ENCODE results near the gene PUM2. TPM values are rescaled to one million over a fixed set of nuclear protein-coding genes. Genes with fewer than 3 reads are reported as not detected.

Gene PUM2
- total and polyA plus RNA-seq, 2 of the 13 experiments (the other 11 are each of a cell fraction or from before 2014, with no cell fraction given) = 69.6 to 69.8 TPM

- TF ChIP-seq, protein P1, sequence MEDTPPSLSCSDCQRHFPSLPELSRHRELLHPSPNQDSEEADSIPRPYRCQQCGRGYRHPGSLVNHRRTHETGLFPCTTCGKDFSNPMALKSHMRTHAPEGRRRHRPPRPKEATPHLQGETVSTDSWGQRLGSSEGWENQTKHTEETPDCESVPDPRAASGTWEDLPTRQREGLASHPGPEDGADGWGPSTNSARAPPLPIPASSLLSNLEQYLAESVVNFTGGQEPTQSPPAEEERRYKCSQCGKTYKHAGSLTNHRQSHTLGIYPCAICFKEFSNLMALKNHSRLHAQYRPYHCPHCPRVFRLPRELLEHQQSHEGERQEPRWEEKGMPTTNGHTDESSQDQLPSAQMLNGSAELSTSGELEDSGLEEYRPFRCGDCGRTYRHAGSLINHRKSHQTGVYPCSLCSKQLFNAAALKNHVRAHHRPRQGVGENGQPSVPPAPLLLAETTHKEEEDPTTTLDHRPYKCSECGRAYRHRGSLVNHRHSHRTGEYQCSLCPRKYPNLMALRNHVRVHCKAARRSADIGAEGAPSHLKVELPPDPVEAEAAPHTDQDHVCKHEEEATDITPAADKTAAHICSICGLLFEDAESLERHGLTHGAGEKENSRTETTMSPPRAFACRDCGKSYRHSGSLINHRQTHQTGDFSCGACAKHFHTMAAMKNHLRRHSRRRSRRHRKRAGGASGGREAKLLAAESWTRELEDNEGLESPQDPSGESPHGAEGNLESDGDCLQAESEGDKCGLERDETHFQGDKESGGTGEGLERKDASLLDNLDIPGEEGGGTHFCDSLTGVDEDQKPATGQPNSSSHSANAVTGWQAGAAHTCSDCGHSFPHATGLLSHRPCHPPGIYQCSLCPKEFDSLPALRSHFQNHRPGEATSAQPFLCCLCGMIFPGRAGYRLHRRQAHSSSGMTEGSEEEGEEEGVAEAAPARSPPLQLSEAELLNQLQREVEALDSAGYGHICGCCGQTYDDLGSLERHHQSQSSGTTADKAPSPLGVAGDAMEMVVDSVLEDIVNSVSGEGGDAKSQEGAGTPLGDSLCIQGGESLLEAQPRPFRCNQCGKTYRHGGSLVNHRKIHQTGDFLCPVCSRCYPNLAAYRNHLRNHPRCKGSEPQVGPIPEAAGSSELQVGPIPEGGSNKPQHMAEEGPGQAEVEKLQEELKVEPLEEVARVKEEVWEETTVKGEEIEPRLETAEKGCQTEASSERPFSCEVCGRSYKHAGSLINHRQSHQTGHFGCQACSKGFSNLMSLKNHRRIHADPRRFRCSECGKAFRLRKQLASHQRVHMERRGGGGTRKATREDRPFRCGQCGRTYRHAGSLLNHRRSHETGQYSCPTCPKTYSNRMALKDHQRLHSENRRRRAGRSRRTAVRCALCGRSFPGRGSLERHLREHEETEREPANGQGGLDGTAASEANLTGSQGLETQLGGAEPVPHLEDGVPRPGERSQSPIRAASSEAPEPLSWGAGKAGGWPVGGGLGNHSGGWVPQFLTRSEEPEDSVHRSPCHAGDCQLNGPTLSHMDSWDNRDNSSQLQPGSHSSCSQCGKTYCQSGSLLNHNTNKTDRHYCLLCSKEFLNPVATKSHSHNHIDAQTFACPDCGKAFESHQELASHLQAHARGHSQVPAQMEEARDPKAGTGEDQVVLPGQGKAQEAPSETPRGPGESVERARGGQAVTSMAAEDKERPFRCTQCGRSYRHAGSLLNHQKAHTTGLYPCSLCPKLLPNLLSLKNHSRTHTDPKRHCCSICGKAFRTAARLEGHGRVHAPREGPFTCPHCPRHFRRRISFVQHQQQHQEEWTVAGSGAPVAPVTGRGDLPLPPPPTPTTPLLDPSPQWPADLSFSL (CRISPR knock-in tag; IDR thresholded peaks at IDR 0.05) = no peak
- 0 out of 2 replicates have a peak, but pooled peaks have one; percentile 53 for TF ChIP-seq ZNF639 (CRISPR knock-in tag; conservative IDR thresholded peaks at IDR 0.05)
- TF ChIP-seq PTBP1 (IDR thresholded peaks at IDR 0.05; ENCODE audit: low read depth, low read length, poor library complexity, severe bottlenecking) = no peak
- TF ChIP-seq EZH2 (conservative IDR thresholded peaks at IDR 0.05; ENCODE audit: low read depth, low read length) = no peak
- no peak for TF ChIP-seq MTF2 (CRISPR knock-in tag; IDR thresholded peaks at IDR 0.05; ENCODE audit: borderline replicate concordance)
- no peak for TF ChIP-seq SUZ12 (IDR thresholded peaks at IDR 0.05; ENCODE audit: low read depth, low read length)
- TF ChIP-seq IKZF1 (IDR thresholded peaks at IDR 0.05) = no peak
- TF ChIP-seq FOXA1 (IDR thresholded peaks at IDR 0.05) = no peak
- peak; percentile 86 for TF ChIP-seq FOXA1 (CRISPR knock-in tag; IDR thresholded peaks at IDR 0.05)
- no peak for TF ChIP-seq CEBPB (IDR thresholded peaks at IDR 0.05; ENCODE audit: borderline replicate concordance, low read depth, low read length)
- no peak for TF ChIP-seq ZNF570 (CRISPR knock-in tag; IDR thresholded peaks at IDR 0.05; ENCODE audit: borderline replicate concordance)
- 0 out of 2 replicates have a peak, but pooled peaks have one; percentile 27 for TF ChIP-seq MAFF (IDR thresholded peaks at IDR 0.05; ENCODE audit: low read depth, low read length)
- no peak for TF ChIP-seq RORA (CRISPR knock-in tag; IDR thresholded peaks at IDR 0.05)
- peak; percentile 96 for TF ChIP-seq RXRA (CRISPR knock-in tag; IDR thresholded peaks at IDR 0.05)
- peak; percentile 93; the same call in 1 of the 2 replicates for TF ChIP-seq ZBTB20 (CRISPR knock-in tag; IDR thresholded peaks at IDR 0.05; ENCODE audit: borderline replicate concordance, low read depth)
- TF ChIP-seq SKI (IDR thresholded peaks at IDR 0.05; ENCODE audit: partially characterized antibody) = peak; percentile 76
- no peak for TF ChIP-seq HIVEP1 (CRISPR knock-in tag; IDR thresholded peaks at IDR 0.05)
- no peak for TF ChIP-seq ARNT (IDR thresholded peaks at IDR 0.05)
- peak; percentile 96 for TF ChIP-seq PHF21A (CRISPR knock-in tag; IDR thresholded peaks at IDR 0.05)
- peak; percentile 98 for TF ChIP-seq ZMYM3 (CRISPR knock-in tag; IDR thresholded peaks at IDR 0.05)
- TF ChIP-seq TSC22D2 (CRISPR knock-in tag; IDR thresholded peaks at IDR 0.05; ENCODE audit: borderline replicate concordance) = peak; percentile 56; the same call in 1 of the 2 replicates
- TF ChIP-seq GRHL1 (CRISPR knock-in tag; conservative IDR thresholded peaks at IDR 0.05) = no peak
These were observed 135.2 kb downstream of the PUM2 start (continued) for GRCh38 chr2:20215183-20216040.
